ENCODE measurements around the gene TPPP2. TPM values are rescaled to one million over a fixed set of nuclear protein-coding genes. Genes with fewer than 3 reads are reported as not detected.

TPPP2 gene
- total and polyA plus RNA-seq, 2 of the 4 experiments (the other 2 are of a cell fraction), result not detected

GRCh38 chr14:21016413-21017190, 13.4 kb upstream of the TPPP2 start:
- ChIA-PET CTCF (interaction anchor here (1.3 to 3.0 kb wide), 3 partner anchors 23 to 88 kb away, joined by 4 to 44 read pairs (median 20); no protein-coding TSS in a partner anchor), POLR2A (ENCODE audit: unreplicated experiment) (no interaction called here)
- H4K20me1 ChIP-seq (ENCODE audit: insufficient read depth, low read length), result no peaks in the 10 kb centered on the region
- no peak overlapping the region for H4K5ac ChIP-seq (ENCODE audit: low read depth, low read length)
- no peak overlapping the region for H2BK15ac ChIP-seq (ENCODE audit: low read depth, low read length)
- in situ Hi-C loops (cut with MboI; ENCODE audit: low sequenced_read_pairs), result loop anchor here (5.0 kb wide), 1 partner anchor 86 kb away; the partner anchor contains the start of gene TMEM253
- H3K9me3 ChIP-seq (ENCODE audit: control insufficient read depth, insufficient read depth, low read length), result no peaks in the 10 kb centered on the region
- dilution Hi-C loops (cut with HindIII; ENCODE audit: low sequenced_read_pairs, unreplicated experiment), result no loop called here
- no peak overlapping the region for H2AK5ac ChIP-seq (ENCODE audit: low read depth, low read length)
- no peak overlapping the region for H3K4me2 ChIP-seq (ENCODE audit: low read depth, low read length)
- H3K14ac ChIP-seq (replicated peaks; ENCODE audit: low read depth, low read length), result no peak overlapping the region
- H3K4ac ChIP-seq (ENCODE audit: low read depth, low read length), result no peak overlapping the region
- H4K8ac ChIP-seq (ENCODE audit: low read depth in 2 of 2, low read length in 2 of 2), result no peak overlapping the region
- H3K79me1 ChIP-seq (ENCODE audit: low read depth in 1 of 2, low read length in 2 of 2), result no peaks in the 10 kb centered on the region
- no peak overlapping the region for H3K56ac ChIP-seq (ENCODE audit: extremely low read depth, insufficient read depth, low read length)
- no peak overlapping the region for H3K18ac ChIP-seq (ENCODE audit: low read depth, low read length)
- ATAC-seq (ENCODE audit: low read depth) (no peak), DNase-seq (no peak)
- H2AFZ ChIP-seq (replicated peaks; ENCODE audit: low read length, poor library complexity), result no peak overlapping the region
- no peak overlapping the region for H2BK5ac ChIP-seq (ENCODE audit: low read depth, low read length, poor library complexity, severe bottlenecking)
- no peaks in the 10 kb centered on the region for H3K9me1 ChIP-seq (ENCODE audit: insufficient read depth, low read length)
- H2AK9ac ChIP-seq (replicated peaks; ENCODE audit: low read depth, low read length, poor library complexity), result no peak overlapping the region
- intact Hi-C loops (cut with micrococcal nuclease), result no loop called here
- 100% methylated on average over 2 of the region's 9 CpGs; no CpG with 5 or more reads in 1 of the 2 experiments for WGBS, 2 experiments (ENCODE audit: extremely low coverage in 2 of 2, insufficient read length in 1 of 2)
- H3K9ac ChIP-seq (ENCODE audit: low read depth, low read length), result no peak overlapping the region
- no peak overlapping the region for H2BK20ac ChIP-seq (ENCODE audit: low read depth, low read length)
- H2BK120ac ChIP-seq (ENCODE audit: low read depth, low read length), result no peak overlapping the region
- BruUV-seq (replicated peaks), result no TSS peak
- no peak overlapping the region for H3K27ac ChIP-seq (ENCODE audit: insufficient read depth, low read length)
- no peak overlapping the region for H3K23ac ChIP-seq (ENCODE audit: low read depth, low read length)
- H3K4me3 ChIP-seq (ENCODE audit: insufficient read depth, low read depth, low read length), result no peak overlapping the region
- peaks cover 30% of the 10 kb centered on the region for H3K27me3 ChIP-seq (ENCODE audit: control insufficient read depth, insufficient read depth, low read length)
- H4K91ac ChIP-seq (ENCODE audit: insufficient read depth, low read depth, low read length), result no peak overlapping the region
- TF ChIP-seq ELK1 (IDR thresholded peaks at IDR 0.05; ENCODE audit: borderline replicate concordance, low read depth, low read length) (no peak), CHD1 (IDR thresholded peaks at IDR 0.05; ENCODE audit: low read depth, low read length) (no peak), MXI1 (IDR thresholded peaks at IDR 0.05; ENCODE audit: borderline replicate concordance, low read depth, low read length) (no peak)
- H3K36me3 ChIP-seq (ENCODE audit: control insufficient read depth, insufficient read depth, low read length), result no peaks in the 10 kb centered on the region
- H3K4me1 ChIP-seq (ENCODE audit: control insufficient read depth, insufficient read depth, low read length), result no peaks in the 10 kb centered on the region

All from IMR-90 (cell line).